K562 (cell line): Measurements from ENCODE around the gene PCBP4. TPM values are rescaled to one million over a fixed set of nuclear protein-coding genes. Genes with fewer than 3 reads are reported as not detected.

ENCODE experiments used
- ARID1B ChIP-seq: fragments of 450-650 bp; IDR thresholded peaks from 2 replicates; pipeline ENCODE4 v1.6.1; 2016; ENCODE audit warnings: antibody characterized with exemption, mild to moderate bottlenecking, inconsistent platforms
- EP300 ChIP-seq: IDR thresholded peaks from 2 replicates; pipeline ENCODE4 v1.6.1; 2012; ENCODE audit warnings: low read length, improper control_type of control experiment
- HEY1 ChIP-seq: fragments of 250-450 bp; sonication (Bioruptor Pico); IDR thresholded peaks from 2 replicates; pipeline ENCODE4 v1.5.0; 2020; ENCODE audit warnings: mild to moderate bottlenecking, moderate library complexity, borderline replicate concordance
- ILK ChIP-seq: fragments of 450-650 bp; IDR thresholded peaks from 2 replicates; pipeline ENCODE4 v1.6.1; 2016; ENCODE audit warnings: missing genetic modification characterization, low read depth, mild to moderate bottlenecking, missing compliant biosample characterization, moderate library complexity, borderline replicate concordance
- JUND ChIP-seq, 2 experiments: IDR thresholded peaks; 2 replicates in 1 of 2; 3 replicates in 1 of 2; pipeline ENCODE4 v1.6.1; 2011; ENCODE audit warnings: borderline replicate concordance in 2 of 2, low read depth in 2 of 2, low read length in 2 of 2, improper control_type of control experiment in 1 of 2, missing biosample characterization in 1 of 2, missing genetic modification characterization in 1 of 2, missing genetic modification reagents in 1 of 2
- L3MBTL2 ChIP-seq: fragments of 450-650 bp; IDR thresholded peaks from 2 replicates; pipeline ENCODE4 v1.6.1; 2016; ENCODE audit warnings: mild to moderate bottlenecking, moderate library complexity
- POLR3A ChIP-seq: IDR thresholded peaks from 2 replicates; pipeline ENCODE4 v1.6.1; 2011; ENCODE audit warnings: borderline replicate concordance, mild to moderate bottlenecking, moderate library complexity; ENCODE audit not compliant: insufficient read length, insufficient read depth; ENCODE audit errors: extremely low read depth
- RBM14 ChIP-seq: fragments of 200-400 bp; formaldehyde crosslinking; IDR thresholded peaks from 2 replicates; pipeline ENCODE4 v1.6.1; 2018; ENCODE audit warnings: low read depth, mild to moderate bottlenecking, low read length, moderate library complexity, borderline replicate concordance; ENCODE audit not compliant: insufficient read depth
- SREBF1 ChIP-seq: fragments of 150-350 bp; IDR thresholded peaks from 2 replicates; pipeline ENCODE4 v1.6.1; 2014; ENCODE audit warnings: antibody characterized with exemption, low read depth, low read length, borderline replicate concordance
- U2AF1 ChIP-seq: fragments of 200-400 bp; formaldehyde crosslinking; optimal IDR thresholded peaks from 2 replicates; pipeline ENCODE3; 2017; ENCODE audit warnings: mild to moderate bottlenecking, low read depth, low read length, moderate library complexity
- XRCC3 ChIP-seq: fragments of 450-650 bp; IDR thresholded peaks from 2 replicates; pipeline ENCODE4 v1.6.1; 2017; ENCODE audit warnings: mild to moderate bottlenecking, moderate library complexity
- ZNF253 ChIP-seq: fragments of 250-450 bp; sonication (Bioruptor Pico); conservative IDR thresholded peaks from 2 replicates; pipeline ENCODE4 v1.6.1; 2021; ENCODE audit warnings: mild to moderate bottlenecking
- ZSCAN29 ChIP-seq: fragments of 450-650 bp; IDR thresholded peaks from 2 replicates; pipeline ENCODE4 v1.6.1; 2017
- polyA plus RNA-seq, 8 experiments: library from polyadenylated mRNA; depleted of rRNA in 4 of 8; stranded (reverse) in 5 of 8; unstranded in 3 of 8; fragments of >200 nt; fragmentation: Nextera tagmentation in 2 of 8; fragmentation: Illumina TruSeq in 1 of 8; extraction: Ambion mirVana in 2 of 8; extraction: Trizol in 1 of 8; gene quantifications; 2 replicates each; pipeline versions ENCODE4 v1.2.1 to v1.2.3, GENCODE V29; 2011 to 2014; ENCODE audit warnings: inconsistent platforms in 1 of 8, missing spikeins in 1 of 8
- total RNA-seq, 7 experiments: library from RNA; depleted of rRNA in 6 of 7; stranded (reverse); fragments of >200 nt in 6 of 7; fragmentation: Illumina TruSeq in 2 of 7; extraction: Trizol in 2 of 7; gene quantifications; 2 replicates each; pipeline versions ENCODE4 v1.2.1 to v1.2.3, GENCODE V29; 2011 to 2021; ENCODE audit warnings: low replicate concordance in 1 of 7
- TF ChIP-seq, protein P1 (sequence below), 3 experiments: fragments of 200-800 bp in 1 of 3; sonication (Bioruptor generic) in 1 of 3; sonication (generic) in 1 of 3; formaldehyde crosslinking in 1 of 3; IDR thresholded peaks; 2 replicates each; pipeline versions ENCODE4 v1.6.1 to v1.8.0; 2016 to 2022; ENCODE audit warnings: mild to moderate bottlenecking in 2 of 3, missing compliant biosample characterization in 2 of 3, missing genetic modification characterization in 2 of 3, missing genetic modification reagents in 1 of 3
- TF ChIP-seq, protein P2 (sequence below): fragments of 450-650 bp; formaldehyde crosslinking; IDR thresholded peaks from 2 replicates; pipeline ENCODE4 v1.4.0; 2020; ENCODE audit warnings: mild to moderate bottlenecking, moderate library complexity
- TF ChIP-seq, protein P3 (sequence below): fragments of 200-800 bp; sonication (Bioruptor generic); IDR thresholded peaks from 2 replicates; pipeline ENCODE4 v1.6.1; 2016; ENCODE audit warnings: missing genetic modification characterization, missing compliant biosample characterization
- TF ChIP-seq, protein P4 (sequence below): fragments of 250-450 bp; sonication (Bioruptor Pico); IDR thresholded peaks from 2 replicates; pipeline ENCODE4 v1.8.0; 2021; ENCODE audit warnings: borderline replicate concordance, mild to moderate bottlenecking, moderate library complexity; ENCODE audit not compliant: poor library complexity, severe bottlenecking

PCBP4 gene
- total and polyA plus RNA-seq, 9 of the 15 experiments (the other 6 are each of a cell fraction or from before 2014, with no cell fraction given): 0.06 to 5.8 (median 2.6) TPM

DNA sequence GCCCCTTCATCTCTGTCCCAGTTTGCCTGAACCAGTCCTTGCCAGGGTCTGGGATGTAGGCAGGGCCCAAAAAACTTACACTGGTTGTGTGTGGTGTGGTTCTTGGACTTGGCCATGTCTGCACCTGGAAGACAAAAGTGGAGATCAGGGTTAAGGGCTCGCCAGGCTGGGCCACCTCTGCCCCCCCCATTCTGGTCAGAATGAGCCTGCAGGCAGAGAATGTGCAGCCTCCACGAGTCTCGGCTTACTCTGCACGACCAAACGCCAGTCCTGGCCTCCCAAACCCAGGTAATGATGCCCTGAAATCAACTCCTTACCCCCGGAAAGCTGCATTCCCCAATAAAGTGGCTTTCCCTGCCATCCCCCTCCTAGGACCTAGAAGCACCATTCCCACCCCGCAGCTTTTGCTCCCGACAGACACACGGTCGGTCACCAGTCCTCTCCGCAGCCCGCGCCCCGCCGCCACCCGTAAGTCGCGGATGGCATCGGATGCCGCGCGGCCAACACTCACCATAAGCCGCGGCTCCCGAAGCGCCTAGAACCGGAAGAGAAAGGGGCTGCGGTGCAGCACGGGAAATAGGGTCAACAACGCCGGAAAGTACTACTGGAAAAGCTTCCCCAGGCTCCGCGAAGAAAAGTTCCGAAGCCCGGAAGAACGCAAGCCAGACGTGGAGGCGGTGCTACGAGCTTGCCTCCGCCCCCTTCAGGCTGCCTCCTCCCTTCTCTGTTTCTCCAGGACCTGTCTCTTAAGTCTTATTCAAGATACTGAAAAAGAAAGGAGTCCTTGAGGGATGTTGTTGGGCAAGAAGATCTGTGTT, 28.3 kb upstream of the PCBP4 start, which contains the start of gene RPL29 (continued):
- TF ChIP-seq, protein P1, sequence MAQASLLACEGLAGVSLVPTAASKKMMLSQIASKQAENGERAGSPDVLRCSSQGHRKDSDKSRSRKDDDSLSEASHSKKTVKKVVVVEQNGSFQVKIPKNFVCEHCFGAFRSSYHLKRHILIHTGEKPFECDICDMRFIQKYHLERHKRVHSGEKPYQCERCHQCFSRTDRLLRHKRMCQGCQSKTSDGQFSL (CRISPR knock-in tag; IDR thresholded peaks at IDR 0.05): peak; percentile 94
- TF ChIP-seq, protein P1 (tag; IDR thresholded peaks at IDR 0.05): peak in 1 of 2 experiments; percentile 86; a peak in 2 of 4 replicates
- TF ChIP-seq EP300: peak; percentile 55
- peak; percentile 68 for TF ChIP-seq JUND (IDR thresholded peaks at IDR 0.05; ENCODE audit: borderline replicate concordance, low read depth, low read length)
- TF ChIP-seq JUND (tag; IDR thresholded peaks at IDR 0.05; ENCODE audit: borderline replicate concordance, low read depth, low read length): no peak; the same call in 2 of the 3 replicates
- no peak for TF ChIP-seq HEY1 (CRISPR knock-in tag)
- TF ChIP-seq L3MBTL2: peak; percentile 35; the same call in 1 of the 2 replicates
- TF ChIP-seq ZSCAN29: no peak
- no peak for TF ChIP-seq ILK (tag)
- no peak for TF ChIP-seq ZNF253 (CRISPR knock-in tag)
- TF ChIP-seq, protein P2, sequence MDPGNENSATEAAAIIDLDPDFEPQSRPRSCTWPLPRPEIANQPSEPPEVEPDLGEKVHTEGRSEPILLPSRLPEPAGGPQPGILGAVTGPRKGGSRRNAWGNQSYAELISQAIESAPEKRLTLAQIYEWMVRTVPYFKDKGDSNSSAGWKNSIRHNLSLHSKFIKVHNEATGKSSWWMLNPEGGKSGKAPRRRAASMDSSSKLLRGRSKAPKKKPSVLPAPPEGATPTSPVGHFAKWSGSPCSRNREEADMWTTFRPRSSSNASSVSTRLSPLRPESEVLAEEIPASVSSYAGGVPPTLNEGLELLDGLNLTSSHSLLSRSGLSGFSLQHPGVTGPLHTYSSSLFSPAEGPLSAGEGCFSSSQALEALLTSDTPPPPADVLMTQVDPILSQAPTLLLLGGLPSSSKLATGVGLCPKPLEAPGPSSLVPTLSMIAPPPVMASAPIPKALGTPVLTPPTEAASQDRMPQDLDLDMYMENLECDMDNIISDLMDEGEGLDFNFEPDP: peak; percentile 61; the same call in 1 of the 2 replicates
- TF ChIP-seq SREBF1: no peak
- TF ChIP-seq RBM14: no peak
- TF ChIP-seq POLR3A: no peak
- TF ChIP-seq, protein P3, sequence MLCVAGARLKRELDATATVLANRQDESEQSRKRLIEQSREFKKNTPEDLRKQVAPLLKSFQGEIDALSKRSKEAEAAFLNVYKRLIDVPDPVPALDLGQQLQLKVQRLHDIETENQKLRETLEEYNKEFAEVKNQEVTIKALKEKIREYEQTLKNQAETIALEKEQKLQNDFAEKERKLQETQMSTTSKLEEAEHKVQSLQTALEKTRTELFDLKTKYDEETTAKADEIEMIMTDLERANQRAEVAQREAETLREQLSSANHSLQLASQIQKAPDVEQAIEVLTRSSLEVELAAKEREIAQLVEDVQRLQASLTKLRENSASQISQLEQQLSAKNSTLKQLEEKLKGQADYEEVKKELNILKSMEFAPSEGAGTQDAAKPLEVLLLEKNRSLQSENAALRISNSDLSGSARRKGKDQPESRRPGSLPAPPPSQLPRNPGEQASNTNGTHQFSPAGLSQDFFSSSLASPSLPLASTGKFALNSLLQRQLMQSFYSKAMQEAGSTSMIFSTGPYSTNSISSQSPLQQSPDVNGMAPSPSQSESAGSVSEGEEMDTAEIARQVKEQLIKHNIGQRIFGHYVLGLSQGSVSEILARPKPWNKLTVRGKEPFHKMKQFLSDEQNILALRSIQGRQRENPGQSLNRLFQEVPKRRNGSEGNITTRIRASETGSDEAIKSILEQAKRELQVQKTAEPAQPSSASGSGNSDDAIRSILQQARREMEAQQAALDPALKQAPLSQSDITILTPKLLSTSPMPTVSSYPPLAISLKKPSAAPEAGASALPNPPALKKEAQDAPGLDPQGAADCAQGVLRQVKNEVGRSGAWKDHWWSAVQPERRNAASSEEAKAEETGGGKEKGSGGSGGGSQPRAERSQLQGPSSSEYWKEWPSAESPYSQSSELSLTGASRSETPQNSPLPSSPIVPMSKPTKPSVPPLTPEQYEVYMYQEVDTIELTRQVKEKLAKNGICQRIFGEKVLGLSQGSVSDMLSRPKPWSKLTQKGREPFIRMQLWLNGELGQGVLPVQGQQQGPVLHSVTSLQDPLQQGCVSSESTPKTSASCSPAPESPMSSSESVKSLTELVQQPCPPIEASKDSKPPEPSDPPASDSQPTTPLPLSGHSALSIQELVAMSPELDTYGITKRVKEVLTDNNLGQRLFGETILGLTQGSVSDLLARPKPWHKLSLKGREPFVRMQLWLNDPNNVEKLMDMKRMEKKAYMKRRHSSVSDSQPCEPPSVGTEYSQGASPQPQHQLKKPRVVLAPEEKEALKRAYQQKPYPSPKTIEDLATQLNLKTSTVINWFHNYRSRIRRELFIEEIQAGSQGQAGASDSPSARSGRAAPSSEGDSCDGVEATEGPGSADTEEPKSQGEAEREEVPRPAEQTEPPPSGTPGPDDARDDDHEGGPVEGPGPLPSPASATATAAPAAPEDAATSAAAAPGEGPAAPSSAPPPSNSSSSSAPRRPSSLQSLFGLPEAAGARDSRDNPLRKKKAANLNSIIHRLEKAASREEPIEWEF (CRISPR knock-in tag): no peak
- no peak; the same call in 1 of the 2 replicates for TF ChIP-seq ARID1B
- TF ChIP-seq XRCC3: no peak
- no peak for TF ChIP-seq U2AF1
- TF ChIP-seq, protein P4, sequence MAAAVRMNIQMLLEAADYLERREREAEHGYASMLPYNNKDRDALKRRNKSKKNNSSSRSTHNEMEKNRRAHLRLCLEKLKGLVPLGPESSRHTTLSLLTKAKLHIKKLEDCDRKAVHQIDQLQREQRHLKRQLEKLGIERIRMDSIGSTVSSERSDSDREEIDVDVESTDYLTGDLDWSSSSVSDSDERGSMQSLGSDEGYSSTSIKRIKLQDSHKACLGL (CRISPR knock-in tag): no peak
